IPS-18c (cell line): ENCODE measurements around the gene PALLD.
"Not testable (repeated sequence)": the region's sequence is repeated elsewhere in the genome, so short reads cannot be mapped to it uniquely, and the experiment has no call there.

Source experiments
- H3K4me3 ChIP-seq: 2 replicates; pipeline ENCODE4 v1.7.0; 2013; ENCODE audit warnings: low read depth, mild to moderate bottlenecking, low read length, moderate library complexity; ENCODE audit not compliant: insufficient read depth
- H3K9me3 ChIP-seq: one replicate; pipeline ENCODE4 v1.6.1; 2013; ENCODE audit warnings: mild to moderate bottlenecking, low read length, moderate library complexity; ENCODE audit not compliant: control insufficient read depth, insufficient read depth

The PALLD gene

DNA sequence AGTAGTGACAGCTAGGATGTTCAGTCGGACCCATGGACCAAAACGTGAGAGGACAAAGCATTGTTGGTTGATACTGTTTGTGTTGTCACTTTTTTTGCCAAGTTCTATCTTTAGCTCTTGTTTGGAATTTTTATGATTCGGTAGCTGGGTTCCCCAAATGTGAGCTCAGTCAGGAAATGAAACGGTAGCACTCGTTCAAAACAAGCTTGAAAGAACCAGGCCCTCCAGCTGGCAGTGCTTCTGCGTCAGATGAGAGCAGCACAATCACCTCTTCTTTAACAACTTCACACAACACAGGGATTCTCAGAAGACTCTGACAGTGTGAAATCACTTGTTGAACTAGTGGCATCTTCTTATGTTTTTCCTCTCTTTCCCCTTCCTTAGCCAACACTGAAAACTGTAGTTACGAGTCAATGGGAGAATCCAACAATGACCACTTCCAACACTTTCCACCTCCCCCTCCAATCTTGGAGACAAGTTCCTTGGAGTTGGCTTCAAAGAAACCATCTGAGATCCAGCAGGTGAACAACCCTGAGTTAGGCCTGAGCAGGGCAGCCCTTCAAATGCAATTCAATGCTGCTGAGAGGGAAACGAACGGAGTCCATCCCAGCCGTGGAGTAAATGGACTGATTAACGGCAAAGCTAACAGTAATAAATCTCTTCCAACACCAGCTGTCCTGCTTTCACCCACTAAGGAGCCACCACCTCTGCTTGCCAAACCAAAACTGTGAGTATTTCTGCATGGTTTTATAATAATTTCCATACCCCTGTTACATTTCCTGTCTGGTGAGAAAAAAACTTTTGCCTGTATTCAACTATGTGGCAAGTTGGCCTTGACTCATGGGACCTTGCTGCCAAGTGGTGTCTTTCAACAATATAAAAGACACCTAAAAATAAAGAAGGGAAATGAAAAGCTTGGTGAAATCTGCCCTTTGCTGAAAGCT is 214.6 kb downstream of the PALLD start:
- no peak overlapping the region for H3K4me3 ChIP-seq
- no peaks in the 10 kb centered on the region for H3K9me3 ChIP-seq

DNA sequence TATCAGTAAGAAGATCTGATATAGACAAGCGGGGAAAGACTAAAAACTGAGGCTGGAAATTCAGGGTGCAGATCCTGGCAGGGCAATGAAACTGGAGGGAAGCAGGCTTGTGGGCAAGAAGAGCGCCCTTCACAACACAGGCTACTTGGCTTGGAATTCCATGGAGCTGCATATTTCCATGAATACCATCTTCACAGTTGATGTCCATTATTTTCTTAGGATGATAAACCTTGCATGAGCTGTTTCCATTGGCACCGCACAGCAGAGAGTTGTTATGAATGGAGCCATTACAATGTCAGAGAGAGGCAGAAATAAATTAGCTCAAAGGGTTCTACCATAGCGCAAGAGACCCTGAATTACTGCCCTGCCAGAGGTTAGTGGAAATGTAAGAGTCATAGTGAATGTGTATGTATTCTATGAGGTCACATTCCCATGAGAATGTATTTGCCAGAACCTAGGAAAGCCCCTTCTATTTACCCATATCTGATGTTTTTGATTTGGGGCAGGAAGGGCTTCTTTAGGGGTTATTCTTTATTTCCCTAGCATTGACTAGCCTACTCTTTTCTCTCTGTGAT is 215.6 kb downstream of the PALLD start:
- H3K9me3 ChIP-seq: no peaks in the 10 kb centered on the region
- no peak overlapping the region for H3K4me3 ChIP-seq

DNA sequence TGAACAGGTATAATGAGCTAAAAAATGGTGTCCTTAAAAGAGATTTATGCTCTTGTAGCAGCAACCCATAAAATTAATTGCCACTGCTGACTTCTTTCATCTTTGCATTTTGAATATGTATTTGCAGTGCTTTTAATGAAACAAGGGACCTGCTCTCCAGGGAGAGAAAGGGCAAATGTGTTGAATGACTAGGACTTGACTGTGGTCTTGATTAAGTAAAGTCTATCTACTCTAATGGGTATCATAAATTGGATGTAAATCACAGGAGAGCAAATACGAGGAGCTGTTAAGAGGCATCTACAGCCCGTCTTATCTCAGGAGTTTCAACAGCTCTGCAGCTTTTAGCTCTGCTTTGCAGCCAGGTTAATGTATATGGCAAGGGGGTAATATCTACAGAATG is 216.4 kb downstream of the PALLD start:
- Histone ChIP-seq H3K9me3 (no peaks in the 10 kb centered on the region), H3K4me3 (no peak overlapping the region)

- Histone ChIP-seq H3K9me3 (no peaks in the 10 kb centered on the region), H3K4me3 (no peak overlapping the region)
Observed at GRCh38 chr4:168715896-168716295, 219.0 kb downstream of the PALLD start.

- no peaks in the 10 kb centered on the region for H3K9me3 ChIP-seq
- no peak overlapping the region for H3K4me3 ChIP-seq
Observed at GRCh38 chr4:168716406-168717129, 219.7 kb downstream of the PALLD start.

- H3K9me3 ChIP-seq: no peaks in the 10 kb centered on the region
- no peak overlapping the region for H3K4me3 ChIP-seq
Observed at GRCh38 chr4:168717847-168718246, 221.0 kb downstream of the PALLD start.

- H3K4me3 ChIP-seq: no peak overlapping the region
- H3K9me3 ChIP-seq: no peaks in the 10 kb centered on the region
Observed at GRCh38 chr4:168719725-168720124, 222.9 kb downstream of the PALLD start.

DNA sequence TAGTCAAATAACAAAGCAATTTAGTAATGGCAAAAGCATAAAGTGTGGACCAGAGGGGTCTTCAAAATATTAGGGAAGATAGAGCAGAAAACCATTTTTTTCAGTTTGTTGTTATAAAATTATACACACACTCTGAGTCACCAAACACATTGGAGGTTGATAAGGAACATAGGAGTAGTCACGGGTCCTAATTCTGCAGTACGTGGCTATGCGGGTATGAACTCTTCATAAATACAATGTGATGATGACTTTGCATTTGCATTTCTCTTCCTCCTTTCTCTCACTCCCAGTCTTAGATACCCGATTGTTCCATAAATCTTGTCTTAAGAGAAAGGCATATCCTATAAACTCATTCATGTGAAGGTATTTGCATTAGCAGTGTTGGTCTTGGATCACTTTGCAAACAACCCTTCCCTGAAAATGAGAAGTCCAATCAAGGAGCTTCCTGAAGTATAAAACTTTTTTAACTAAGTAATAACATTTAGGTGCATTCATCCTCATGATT is 223.6 kb downstream of the PALLD start:
- Histone ChIP-seq H3K9me3 (no peaks in the 10 kb centered on the region), H3K4me3 (no peak overlapping the region)

DNA sequence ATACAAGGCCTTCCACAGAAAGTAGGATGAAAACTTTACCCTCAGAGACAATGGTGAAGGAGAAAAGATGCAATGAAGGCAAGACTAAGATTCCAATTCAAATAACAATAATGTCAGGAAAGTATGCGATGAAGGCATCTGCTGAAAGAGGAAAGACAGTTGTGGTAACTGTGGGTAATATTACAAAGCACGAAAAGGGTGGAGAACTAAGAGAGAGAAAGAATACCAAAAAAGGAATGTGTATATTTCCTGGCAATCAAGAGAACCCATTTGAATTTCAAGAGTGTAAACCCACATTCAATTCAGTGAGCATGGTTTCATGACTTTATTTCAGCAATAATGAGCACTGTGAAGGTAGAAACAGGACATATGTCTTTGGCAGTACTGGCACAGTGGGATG is 225.5 kb downstream of the PALLD start:
- Histone ChIP-seq H3K4me3 (no peak overlapping the region), H3K9me3 (no peaks in the 10 kb centered on the region)

DNA sequence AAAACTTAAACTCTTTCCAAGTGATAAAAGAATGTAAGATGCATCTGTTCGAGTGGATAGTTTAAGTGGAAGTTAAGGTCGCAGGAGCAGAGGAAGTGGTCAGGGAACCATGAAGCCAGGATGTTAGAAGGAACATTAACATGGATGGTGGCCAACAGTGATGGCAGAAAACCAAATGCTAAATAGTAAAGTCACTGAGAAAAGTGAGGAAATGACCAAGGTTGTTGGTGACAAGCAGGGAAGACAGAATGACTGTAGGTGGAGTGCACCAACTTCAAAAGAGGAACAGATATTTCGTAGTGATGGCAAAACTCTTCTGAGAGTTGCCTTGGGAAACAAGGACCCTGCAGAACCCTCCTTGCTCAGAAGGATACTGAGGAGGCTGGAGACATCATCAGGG is 226.2 kb downstream of the PALLD start:
- Histone ChIP-seq H3K9me3 (no peaks in the 10 kb centered on the region), H3K4me3 (no peak overlapping the region)

DNA sequence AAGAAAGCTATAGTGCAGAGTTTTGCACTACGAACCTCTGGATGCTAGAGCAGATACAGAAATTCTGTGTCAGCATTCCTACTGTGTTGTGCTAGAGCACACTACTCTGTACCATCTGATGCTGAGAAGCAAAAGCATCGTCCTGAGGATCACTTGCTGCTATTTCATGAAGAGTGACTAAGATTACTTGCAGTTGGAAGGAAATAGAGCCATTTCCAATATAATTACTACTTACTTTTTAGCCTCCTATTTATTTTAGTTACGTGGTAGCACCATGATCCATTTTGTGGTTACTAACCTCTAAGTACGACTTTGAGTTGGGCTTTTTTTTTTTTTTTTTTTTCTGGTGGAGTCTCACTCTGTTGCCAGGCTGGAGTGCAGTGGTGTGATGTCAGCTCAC is 226.7 kb downstream of the PALLD start:
- H3K9me3 ChIP-seq: no peaks in the 10 kb centered on the region
- no peak overlapping the region for H3K4me3 ChIP-seq

- no peak overlapping the region for H3K4me3 ChIP-seq
- H3K9me3 ChIP-seq: no peaks in the 10 kb centered on the region
Observed at GRCh38 chr4:168724243-168724642, 227.4 kb downstream of the PALLD start.

- H3K4me3 ChIP-seq: no peak overlapping the region
- H3K9me3 ChIP-seq: no peaks in the 10 kb centered on the region
Observed at GRCh38 chr4:168724686-168725411, 228.0 kb downstream of the PALLD start.

DNA sequence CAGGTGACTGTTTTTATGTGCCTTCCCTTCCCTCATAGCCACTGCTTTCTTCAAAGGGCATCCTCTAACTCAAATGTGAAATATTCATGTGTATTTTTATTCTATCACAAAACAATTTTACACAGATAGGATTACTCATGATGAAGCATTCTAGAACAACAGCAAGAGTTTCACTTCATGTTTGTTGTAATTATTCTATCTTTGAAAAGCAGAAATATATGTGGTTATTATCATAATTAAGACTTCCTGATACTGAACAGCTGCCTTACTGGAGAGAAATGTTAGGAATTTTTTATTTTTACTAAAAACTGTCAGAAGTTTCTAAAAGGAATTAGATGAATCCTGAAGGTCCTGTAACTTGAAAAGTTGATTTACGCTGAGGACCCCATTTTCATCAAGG is 229.1 kb downstream of the PALLD start:
- H3K4me3 ChIP-seq: no peak overlapping the region
- H3K9me3 ChIP-seq: no peaks in the 10 kb centered on the region

DNA sequence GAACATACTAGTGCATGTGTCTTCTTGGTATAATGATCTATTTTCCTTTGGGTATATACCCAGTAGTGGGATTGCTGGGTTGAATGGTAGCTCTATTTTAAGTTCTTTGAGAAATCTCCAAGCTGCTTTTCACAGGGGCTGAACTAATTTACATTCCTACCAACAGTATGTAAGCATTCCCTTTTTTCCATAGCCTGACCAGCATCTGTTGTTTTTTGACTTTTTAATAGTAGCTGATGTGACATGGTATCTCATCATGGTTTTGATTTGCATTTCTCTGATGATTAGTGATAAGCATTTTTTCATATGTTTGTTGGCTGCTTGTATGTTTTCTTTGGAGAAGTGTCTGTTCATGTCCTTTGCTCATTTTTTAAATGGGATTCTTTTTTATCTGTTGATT is 230.3 kb downstream of the PALLD start:
- H3K4me3 ChIP-seq, H3K9me3 ChIP-seq: not testable (repeated sequence)

DNA sequence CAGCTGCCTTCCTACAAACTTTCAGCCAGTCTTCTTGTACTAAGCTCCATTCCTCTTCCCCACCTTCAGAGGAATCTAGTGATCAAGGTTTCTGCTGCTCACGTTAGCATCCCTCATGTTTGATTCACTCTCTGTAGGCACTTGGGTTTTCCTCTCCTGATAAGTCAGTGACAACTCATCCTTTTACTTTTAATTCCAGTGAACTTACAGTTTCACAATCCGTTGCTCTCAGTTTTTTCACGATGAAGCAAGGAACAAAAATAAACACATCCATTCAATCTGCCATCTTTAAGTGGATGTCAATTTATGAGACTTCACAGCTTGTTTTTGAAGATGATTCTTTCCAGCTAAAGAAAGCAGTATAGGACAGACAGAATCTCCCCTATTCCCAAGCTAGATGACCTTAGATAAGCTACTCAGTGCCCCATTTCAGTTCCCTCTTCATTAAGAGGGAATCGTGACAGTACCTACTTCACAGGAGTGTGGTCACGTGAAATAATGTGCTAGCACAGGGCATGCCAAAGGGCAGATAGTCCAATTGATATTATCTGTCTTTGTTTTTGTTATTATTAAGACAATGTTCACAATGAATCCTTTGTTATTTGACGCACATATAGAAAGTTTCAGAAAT is 234.3 kb downstream of the PALLD start:
- Histone ChIP-seq H3K4me3 (no peak overlapping the region), H3K9me3 (no peaks in the 10 kb centered on the region)
